GM21786 (cell line): ENCODE measurements around the gene ECSIT.

Experiments used
- ATAC-seq: cut with Tn5 transposase; IDR thresholded peaks from one replicate; pipeline ENCODE4 v1.9.1; 2021; ENCODE audit not compliant: unreplicated experiment

ECSIT gene

DNA sequence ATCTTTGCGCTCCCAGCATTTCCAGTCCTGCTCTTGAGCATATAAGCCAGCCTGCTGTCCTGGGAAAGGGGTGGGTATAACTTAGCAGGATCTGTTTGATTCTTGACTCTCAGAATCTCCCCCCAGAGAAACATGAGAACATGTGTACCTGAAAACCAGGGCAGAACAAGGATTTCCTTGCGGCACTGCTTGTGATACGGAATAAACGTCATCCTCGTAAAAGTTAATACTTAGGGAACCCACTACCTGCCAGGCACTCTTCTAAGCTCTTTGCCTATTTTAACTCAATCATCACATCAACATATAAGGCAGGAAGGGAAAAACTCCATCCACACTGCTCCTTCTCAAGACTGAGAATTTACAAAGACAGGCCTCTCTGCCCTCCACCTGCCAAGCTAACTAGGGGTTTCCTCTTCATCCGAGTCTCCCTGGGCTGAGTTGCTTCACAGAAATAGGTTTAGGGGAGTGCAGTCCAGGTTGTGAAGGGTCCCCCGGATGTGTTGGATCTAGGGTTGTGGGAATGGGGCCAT is 24.4 kb downstream of the ECSIT start:
- ATAC-seq: no peak

DNA sequence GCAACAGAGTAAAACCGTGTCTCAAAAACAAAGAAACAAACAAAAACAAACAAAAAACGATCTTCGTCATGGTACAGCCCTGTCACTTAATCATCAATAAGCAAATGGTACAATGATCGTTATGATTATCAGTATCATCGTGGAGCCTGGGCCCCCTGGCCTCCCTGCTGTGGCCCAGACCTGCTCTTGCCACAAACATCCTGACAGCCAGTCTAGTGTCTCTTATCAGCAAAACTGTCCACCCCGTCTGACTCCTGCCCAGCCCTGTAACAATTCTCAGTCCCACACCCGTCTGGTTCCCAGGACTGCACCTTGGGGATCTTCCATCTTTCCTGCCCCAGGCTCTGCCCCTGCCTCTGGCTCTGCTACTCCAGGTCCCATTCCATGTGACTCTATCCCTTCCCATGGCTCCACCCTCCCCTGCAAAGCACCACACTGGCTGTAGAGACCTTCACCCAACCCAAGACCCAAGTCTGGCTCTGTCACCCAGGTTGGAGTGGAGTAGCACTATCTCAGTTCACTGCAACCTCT is 29.0 kb downstream of the ECSIT start:
- no peak for ATAC-seq

GRCh38 chr19:11499220-11499726 is 29.7 kb downstream of the ECSIT start:
- ATAC-seq: no peak

DNA sequence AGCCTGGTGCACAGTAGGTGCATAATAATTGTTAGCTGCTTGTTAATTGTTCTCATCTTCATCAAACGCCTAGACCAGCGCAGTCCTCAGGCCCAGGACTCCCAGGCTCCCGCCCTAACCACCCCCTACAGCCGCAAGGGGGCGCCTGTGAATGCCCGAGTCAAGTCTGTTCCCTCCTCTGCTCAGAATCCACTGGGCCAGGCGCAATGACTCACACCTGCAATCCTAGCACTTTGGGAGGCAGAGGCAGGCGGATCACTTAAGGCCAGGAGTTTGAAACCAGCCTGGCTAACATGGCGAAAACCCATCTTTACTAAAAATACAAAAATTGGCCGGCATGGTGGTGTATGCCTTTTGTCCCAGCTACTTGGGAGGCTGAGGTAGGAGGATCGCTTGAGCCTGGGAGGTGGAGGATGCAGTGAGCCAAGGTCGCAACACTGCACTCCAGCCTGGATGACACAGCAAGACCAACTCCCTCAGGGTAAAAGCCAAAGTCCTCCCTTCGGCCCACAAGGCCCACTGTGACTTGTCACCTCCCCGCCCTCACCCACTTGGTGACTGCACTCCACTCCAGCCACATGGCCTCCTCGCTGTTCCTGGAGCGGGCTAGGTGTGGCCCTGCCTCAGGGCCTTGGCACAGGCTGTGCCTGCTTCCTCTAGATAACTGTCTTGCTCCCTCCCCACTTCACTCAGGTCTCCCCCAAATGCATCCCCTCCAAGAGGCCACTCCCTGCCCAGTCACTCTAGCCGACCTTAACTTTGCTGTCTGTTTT is 32.4 kb downstream of the ECSIT start:
- ATAC-seq: no peak

- no peak for ATAC-seq
Measured at GRCh38 chr19:11495885-11496284, 33.0 kb downstream of the ECSIT start.

DNA sequence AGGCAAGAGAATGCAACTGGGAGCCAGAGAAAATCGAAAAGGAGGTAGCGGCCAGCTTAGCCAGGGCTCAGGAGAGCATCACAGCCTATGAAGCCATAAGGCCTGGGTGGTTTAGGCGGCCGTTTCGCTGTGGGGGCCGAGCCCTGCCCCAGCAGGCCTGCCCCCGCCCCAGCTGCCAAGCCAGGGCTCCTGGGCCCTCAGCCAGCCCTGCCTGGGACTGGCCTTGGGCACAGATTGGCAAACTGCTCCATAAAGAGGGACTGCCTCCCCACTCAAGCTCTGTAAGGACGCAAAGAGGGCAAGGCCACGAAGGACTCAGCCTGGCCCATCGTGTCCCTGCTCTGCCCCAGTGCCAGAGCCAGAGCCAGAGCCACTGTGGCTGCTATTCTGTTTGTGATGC is 33.5 kb downstream of the ECSIT start:
- no peak for ATAC-seq

DNA sequence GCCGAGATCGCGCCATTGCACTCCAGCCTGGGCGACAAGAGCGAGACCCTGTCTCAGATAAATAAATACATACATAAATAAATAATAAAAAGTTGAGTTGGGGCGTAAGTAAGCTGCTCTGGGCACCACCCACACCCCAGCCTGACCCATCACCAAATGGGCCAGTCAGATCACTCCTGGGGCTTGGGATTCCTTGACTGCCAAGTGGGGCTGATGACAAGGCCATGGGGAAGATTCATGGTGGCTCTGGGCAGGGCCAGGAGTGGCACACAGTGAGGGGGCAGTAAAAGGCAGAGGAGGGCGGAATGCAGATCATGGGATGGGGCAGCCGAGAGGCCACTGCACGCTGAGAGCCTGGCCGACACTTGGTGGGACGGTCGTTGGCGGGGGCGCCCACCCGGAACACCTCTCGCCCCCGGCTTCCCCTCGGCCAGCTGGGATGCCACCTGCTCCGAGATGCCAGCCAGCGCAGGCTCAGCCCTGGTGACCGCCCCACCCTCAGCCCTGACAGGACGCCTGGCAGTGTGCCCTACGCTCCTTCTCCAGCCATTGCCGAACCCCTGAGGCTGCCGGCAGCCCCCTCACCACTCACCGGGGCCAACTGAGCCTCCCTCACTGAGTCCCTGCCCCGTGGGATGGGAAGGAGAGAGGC is 34.2 kb downstream of the ECSIT start:
- no peak for ATAC-seq

DNA sequence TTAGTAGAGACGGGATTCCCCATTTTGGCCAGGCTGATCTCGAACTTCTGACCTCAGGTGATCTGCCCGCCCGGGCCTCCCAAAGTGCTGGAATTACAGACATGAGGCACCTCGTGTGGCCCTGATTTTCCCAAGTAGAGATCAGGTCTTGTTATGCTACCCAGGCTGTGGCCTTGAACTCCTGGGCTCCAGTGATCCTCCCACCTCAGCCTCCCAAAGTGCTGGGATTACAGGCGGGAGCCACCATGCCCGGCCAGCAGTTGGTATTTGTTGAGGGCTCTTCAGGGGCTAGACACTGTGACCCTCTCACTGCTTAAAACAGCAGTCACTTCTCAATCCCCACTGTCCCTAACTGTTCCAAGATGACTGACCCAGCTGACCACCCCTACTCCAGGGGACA is 39.6 kb downstream of the ECSIT start:
- ATAC-seq: no peak

- ATAC-seq: no peak
Measured at GRCh38 chr19:11486661-11487503, 42.1 kb downstream of the ECSIT start.

- ATAC-seq: no peak
Measured at GRCh38 chr19:11485245-11485837, 43.6 kb downstream of the ECSIT start.

GRCh38 chr19:11483366-11484111 is 45.4 kb downstream of the ECSIT start:
- no peak for ATAC-seq

GRCh38 chr19:11482384-11483050 is 46.4 kb downstream of the ECSIT start:
- ATAC-seq: peak; percentile 52

DNA sequence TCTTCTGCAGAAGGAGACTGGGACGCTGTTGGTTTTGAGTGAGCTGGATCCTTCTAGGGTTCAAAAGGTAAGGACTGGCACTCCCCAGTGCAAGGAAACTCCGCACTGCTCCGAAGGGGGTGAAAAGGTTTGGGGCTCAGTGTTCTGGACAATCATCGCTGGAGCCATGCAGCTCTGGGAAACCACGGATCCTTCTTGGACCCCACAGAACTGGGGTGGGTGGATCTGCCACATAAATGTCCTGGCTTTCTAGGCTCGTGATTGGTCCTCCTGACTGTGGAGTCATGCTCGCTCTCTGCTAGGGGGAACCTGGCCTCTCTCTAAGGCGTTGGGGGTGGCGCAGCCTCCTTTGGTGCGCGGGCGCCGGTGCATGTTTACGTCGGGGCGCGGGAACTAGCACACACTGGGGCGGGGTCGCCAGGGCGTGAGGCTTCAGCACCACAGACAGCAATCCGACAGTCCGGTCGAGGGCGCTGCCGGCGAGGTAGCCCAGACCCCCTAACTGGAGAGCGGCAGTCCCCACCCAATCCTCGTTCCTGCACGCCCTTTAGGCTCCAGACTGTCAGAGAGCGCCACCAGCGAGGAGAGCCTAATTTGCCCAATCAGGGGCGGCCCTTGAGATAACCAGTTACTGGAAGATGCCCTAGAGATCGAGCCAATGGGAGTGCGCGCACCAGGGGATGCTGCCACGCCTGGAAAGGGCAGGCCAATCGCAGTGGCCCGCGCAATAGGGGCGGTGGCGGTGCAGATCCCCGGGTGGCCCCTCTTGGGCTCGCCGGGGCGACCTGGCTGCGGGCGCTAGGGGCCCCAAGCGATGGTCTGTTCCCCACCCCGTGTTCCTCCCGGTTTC is 47.2 kb downstream of the ECSIT start:
- ATAC-seq: peak; percentile 73

DNA sequence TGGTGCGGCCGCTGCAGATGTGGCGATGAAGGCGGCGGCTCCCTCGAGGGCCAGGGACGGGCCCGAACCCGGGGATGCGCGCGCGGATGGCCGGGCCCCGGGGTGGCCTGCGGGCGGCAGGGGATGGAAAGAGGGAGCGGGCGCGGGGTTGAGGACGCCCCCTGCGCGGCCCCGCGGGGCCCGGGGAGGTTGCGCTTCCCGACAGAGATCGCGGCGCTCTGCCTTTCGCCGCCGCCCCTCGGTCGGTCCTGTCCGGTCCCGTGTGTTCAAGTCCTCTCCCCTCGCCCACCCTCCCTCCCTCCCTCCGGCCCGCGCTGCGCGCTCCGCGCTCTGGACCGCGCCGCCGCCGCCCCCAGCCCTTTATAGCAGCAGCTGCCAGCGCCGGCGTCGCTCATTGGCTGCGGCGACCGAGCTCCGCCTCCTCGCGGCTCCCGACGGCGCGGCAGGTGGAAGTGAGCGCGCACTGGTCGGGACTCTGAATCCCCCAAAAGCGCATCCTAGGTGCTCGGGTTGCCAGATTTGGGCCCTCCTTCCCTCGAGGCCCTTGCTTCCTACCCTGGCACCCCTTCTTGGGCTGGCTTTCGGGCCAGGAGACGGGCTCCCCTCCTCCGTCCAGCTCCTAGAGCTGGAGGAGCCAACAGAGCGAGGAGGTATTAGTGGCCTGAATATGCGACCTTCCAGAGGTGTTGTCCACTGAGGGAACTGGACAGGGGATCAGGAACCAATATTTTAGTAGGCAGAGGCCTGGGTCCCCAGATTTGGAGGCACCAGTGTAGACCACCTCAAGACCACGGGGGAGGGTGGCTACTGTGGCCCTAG is 48.0 kb downstream of the ECSIT start, which contains the start of gene ELAVL3:
TSS of gene ELAVL3 (minus strand) at position 332 of the 819 bp plus-strand sequence. CDS start 438 bp downstream, outside the sequence.
- ATAC-seq: no peak

GRCh38 chr19:11479898-11480714 is 48.8 kb downstream of the ECSIT start:
- no peak for ATAC-seq

- no peak for ATAC-seq
Measured at GRCh38 chr19:11479090-11479897, 49.6 kb downstream of the ECSIT start.
